Measurements from ENCODE around the gene ITGA5.
"Not testable (repeated sequence)": the region's sequence is repeated elsewhere in the genome, so short reads cannot be mapped to it uniquely, and the experiment has no call there.

ITGA5 gene

DNA sequence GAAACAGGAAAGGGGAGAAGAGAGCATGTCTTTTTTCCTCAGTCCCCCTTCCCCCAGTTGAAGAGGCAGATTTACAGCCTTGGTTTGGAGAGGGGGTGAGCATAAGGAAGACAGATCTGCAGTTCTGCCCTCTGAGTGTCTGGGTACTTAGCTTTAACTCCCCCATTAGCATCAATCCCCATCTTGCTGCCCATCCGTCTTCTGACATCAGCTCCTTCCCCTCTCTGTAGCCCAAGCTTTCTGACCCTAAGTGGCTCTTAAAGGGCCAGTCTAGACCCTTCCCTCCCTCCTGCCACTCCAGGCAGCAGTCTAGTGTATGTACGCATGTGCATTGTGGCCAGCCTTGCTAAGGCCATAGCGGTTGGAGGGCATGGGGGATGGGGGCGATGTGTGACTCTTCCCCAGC lies 62.1 kb downstream of the ITGA5 start:
- Histone ChIP-seq H3K27ac (no peak overlapping the region), H3K4me3 (no peak overlapping the region)
- DNase-seq (ENCODE audit: low spot score): no peak
- TF ChIP-seq, protein P1, sequence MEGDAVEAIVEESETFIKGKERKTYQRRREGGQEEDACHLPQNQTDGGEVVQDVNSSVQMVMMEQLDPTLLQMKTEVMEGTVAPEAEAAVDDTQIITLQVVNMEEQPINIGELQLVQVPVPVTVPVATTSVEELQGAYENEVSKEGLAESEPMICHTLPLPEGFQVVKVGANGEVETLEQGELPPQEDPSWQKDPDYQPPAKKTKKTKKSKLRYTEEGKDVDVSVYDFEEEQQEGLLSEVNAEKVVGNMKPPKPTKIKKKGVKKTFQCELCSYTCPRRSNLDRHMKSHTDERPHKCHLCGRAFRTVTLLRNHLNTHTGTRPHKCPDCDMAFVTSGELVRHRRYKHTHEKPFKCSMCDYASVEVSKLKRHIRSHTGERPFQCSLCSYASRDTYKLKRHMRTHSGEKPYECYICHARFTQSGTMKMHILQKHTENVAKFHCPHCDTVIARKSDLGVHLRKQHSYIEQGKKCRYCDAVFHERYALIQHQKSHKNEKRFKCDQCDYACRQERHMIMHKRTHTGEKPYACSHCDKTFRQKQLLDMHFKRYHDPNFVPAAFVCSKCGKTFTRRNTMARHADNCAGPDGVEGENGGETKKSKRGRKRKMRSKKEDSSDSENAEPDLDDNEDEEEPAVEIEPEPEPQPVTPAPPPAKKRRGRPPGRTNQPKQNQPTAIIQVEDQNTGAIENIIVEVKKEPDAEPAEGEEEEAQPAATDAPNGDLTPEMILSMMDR (IDR thresholded peaks at IDR 0.05): no peak

DNA sequence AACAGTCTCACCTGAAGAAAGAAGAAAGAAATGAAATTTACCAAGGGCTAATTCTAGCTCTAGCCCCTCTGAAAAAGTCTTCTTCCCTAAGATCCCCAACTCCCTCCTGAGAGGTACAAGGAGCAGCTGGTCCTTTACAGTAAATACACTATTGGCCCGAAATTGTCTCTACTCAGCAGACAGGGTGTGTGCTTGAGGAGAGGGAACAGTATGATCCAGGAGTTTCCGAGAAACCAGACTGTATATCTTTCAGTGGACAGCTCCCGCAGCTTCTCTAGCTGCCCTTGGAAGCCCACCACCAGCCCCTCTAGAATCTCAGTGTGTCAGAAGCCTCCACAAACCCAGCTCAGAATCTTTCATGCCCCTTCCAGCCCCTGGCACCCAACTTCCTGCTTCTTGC lies 62.8 kb downstream of the ITGA5 start:
- no peak for DNase-seq (ENCODE audit: low spot score)
- no peak overlapping the region for H3K4me3 ChIP-seq
- no peak overlapping the region for H3K27ac ChIP-seq
- TF ChIP-seq, protein P1 (IDR thresholded peaks at IDR 0.05): no peak

DNA sequence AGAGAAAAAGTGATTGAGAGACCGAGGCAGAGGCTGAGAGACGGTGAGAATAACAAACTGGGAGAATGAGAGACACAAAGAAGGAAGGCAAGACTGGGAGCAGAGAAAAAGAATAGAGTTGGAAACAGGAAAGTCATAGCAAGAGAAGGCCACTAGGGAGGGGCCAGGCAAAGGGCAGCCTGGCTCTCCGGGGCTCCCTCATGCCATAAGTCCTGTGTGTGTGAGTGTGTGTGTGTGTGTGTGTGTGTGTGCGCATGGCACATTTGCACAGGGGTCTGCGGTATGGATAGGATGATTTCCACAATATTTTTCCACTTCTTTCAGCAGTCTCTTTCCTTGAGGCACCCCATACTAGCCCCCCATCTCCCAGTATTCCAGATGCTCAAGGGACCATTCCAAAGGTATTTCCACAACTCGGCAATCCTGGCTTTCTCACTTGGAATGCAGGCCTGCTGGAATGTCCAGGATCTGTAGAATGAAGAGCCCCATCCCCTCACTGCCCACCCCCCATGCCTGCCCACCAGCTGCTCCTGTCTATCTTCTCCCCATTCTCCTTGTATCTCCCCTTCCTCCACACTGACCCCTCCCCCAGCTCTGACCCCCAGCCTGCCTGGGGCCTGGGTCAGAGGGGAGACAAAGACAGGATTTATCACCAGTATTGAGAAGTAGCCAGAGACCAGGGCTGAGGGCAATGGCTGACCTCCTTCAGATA lies 63.8 kb downstream of the ITGA5 start:
- Histone ChIP-seq H3K4me3 (no peak overlapping the region), H3K27ac (no peak overlapping the region)
- TF ChIP-seq, protein P1 (IDR thresholded peaks at IDR 0.05): no peak
- DNase-seq (ENCODE audit: low spot score): no peak

DNA sequence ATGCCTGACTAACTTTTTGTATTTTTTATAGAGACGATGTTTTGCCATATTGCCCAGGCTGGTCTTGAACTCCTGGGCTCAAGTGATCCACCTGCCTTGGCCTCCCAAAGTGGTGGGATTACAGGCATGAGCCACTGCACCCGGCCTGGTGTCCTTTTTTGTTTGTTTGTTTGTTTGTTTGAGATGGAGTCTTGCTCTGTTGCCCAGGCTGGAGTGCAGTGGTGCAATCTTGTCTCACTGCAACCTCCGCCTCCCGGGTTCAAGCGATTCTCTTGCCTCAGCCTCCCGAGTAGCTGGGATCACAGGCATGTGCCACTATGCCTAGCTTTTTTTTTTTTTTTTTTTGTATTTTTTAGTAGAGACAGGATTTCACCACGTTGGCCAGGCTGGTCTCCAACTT lies 64.8 kb downstream of the ITGA5 start:
- H3K4me3 ChIP-seq, H3K27ac ChIP-seq: not testable (repeated sequence)

DNA sequence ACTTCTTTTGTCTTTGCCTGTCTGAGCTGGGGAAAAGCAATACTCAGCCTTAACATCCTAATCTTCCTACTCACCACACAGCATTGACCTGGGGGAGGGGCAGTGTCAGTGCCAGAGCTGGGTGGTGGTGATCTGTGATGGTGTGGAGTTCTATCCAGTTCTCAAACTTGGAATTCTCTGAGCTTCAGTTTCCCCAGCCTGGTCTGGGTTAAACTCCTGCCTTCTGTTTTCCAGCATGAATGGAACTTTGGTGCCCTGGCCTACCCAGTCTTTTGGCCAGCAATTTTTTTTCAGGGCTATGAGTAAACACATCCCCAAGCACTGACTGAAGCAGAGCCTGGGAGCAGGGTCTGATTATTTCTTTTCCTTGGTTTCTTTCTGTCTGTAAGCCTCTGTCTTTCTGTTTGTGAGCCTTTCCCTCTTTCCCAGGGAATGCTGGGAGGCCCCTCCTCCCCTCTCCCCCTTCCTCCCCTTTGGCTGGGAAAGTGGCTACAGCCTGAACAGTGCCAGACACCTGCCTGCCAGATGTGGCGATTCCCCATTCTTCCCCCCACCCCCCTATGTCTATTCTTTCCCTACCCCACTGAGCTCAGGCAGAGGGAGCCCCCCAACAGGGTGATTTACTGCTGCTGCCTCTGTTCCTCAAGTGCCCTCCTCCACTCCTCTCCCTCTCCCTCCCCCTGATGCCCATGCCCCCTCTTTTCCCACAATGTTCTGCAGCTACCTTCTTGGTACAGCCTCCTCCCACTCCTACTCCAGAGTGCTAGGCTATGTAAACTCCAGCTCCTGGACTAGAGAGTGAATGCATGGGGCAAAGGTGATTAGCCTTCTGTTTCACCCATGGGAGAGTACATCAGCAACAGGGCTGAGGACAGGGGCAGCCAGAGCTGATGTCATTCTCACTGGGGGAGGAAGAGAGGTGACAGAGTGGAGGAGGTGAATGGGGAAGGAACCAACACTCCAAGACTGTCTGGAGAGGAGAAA lies 65.9 kb downstream of the ITGA5 start:
- TF ChIP-seq, protein P1 (IDR thresholded peaks at IDR 0.05): no peak
- no peak overlapping the region for H3K4me3 ChIP-seq
- H3K27ac ChIP-seq: peak overlapping the region; percentile 4 to 32
- no peak for DNase-seq (ENCODE audit: low spot score)

More for the DNA sequence above, 64.8 kb downstream of the ITGA5 start:
- not testable (repeated sequence) for DNase-seq (ENCODE audit: low spot score)

DNA sequence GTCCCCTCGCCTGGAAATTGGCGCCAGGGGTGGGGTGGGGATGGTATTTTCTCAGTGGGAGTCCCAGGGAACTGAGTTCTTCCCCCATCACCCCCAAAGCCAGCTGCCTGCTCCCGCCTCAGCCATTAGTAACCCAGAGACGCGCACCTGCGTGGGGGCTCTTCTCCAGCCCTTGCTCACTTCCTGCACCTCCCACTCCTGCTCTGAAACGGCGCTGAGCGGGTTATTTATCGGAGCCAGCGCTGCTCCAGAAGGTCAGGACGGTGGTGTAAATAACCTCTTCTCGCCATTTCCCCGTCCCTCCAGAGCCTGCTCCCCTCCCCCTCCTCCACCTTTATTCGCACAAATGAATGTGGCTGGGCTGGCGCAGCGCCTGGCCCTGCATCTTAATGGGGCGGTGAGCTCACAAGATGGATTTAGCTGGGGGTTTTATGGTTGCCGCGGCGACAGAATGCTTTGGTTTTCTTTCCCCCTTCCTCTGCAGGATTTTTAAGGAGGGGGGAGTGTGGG lies 67.0 kb downstream of the ITGA5 start:
- Histone ChIP-seq H3K4me3 (peak overlapping the region; percentile 4), H3K27ac (peak overlapping the region; percentile 4 to 32)
- TF ChIP-seq, protein P1 (IDR thresholded peaks at IDR 0.05): no peak
- DNase-seq (ENCODE audit: low spot score): no peak

DNA sequence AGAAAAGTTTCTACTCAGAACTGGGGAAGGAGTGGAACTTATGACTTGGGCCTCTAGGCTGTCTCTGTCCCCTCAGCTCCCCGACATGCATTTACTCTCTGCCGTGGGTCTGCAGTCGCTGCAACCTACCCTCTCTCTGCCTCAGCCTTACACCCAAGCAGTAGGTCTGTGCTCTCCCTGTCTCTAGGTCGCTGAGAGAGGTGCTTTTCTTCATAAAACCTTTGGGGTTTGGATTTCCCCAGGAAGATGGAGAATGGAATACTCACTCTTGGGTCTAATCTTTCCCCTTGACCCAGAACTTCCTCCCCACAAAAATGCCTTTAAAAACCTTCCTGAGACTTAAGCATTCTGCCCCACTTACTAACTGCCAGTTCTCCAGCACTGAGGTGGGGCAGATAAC lies 67.7 kb downstream of the ITGA5 start:
- Histone ChIP-seq H3K27ac (no peak overlapping the region), H3K4me3 (no peak overlapping the region)
- TF ChIP-seq, protein P1 (IDR thresholded peaks at IDR 0.05): no peak
- DNase-seq (ENCODE audit: low spot score): no peak

All from coronary artery (tissue), 2 donors.